IPS DF 6.9 (cell line): ENCODE results near the gene EPG5.
"Not testable (repeated sequence)": the region's sequence is repeated elsewhere in the genome, so short reads cannot be mapped to it uniquely, and the experiment has no call there.

Experiments
- DNase-seq: peaks from one replicate; pipeline ENCODE4 v3.0.0-alpha.2; 2013; ENCODE audit warnings: low read depth, low spot score
- H3K27ac ChIP-seq: one replicate; pipeline ENCODE4 v1.5.1; 2013; ENCODE audit warnings: low read length, control low read depth
- H3K27me3 ChIP-seq: 2 replicates; pipeline ENCODE4 v1.6.1; 2013; ENCODE audit warnings: mild to moderate bottlenecking, low read length; ENCODE audit not compliant: control insufficient read depth, insufficient read depth
- H3K36me3 ChIP-seq: 2 replicates; pipeline ENCODE4 v1.6.1; 2013; ENCODE audit warnings: low read length; ENCODE audit not compliant: control insufficient read depth, insufficient read depth
- H3K4me1 ChIP-seq: 2 replicates; pipeline ENCODE4 v1.6.1; 2013; ENCODE audit warnings: low read length; ENCODE audit not compliant: control insufficient read depth, insufficient read depth
- H3K4me3 ChIP-seq: 2 replicates; pipeline ENCODE4 v1.5.1; 2013; ENCODE audit warnings: mild to moderate bottlenecking, low read length
- H3K9me3 ChIP-seq: 2 replicates; pipeline ENCODE4 v1.6.1; 2013; ENCODE audit warnings: low read length, inconsistent platforms; ENCODE audit not compliant: control insufficient read depth, insufficient read depth
- WGBS: extraction: QIAGEN DNeasy Blood & Tissue Kit; methylation state at CpG from one replicate; pipeline ENCODE4 v1.1.7; 2013; ENCODE audit warnings: mixed read lengths, missing lambda C conversion rate; ENCODE audit not compliant: insufficient read length, insufficient coverage; 5-methylcytosine and 5-hydroxymethylcytosine counted together

The EPG5 gene

DNA sequence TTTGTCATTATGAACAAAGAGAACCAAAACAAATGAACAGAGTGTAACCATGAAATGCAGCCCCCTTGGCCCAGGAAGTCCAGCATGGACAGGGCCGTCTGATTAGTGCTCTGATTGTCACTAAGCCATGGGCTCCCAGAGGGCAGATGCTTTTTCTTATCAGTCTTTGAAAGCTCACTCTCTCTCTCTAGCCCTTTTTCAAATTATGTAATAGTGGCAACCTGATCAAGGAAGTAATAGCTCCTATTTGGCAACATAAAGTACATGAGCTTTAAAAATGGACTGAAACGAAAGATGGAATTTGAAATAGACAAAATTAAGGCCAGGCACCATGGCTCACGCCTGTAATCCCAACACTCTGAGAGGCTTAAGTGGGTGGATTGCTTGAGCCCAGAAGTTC, 32.4 kb upstream of the EPG5 start:
- no peaks in the 10 kb centered on the region for H3K4me1 ChIP-seq
- no CpG with 5 or more reads among the region's 3 CpGs for WGBS
- H3K9me3 ChIP-seq = no peaks in the 10 kb centered on the region
- no peak for DNase-seq
- no peaks in the 10 kb centered on the region for H3K36me3 ChIP-seq
- H3K27me3 ChIP-seq = no peaks in the 10 kb centered on the region
- no peak overlapping the region for H3K4me3 ChIP-seq
- H3K27ac ChIP-seq = no peak overlapping the region

DNA sequence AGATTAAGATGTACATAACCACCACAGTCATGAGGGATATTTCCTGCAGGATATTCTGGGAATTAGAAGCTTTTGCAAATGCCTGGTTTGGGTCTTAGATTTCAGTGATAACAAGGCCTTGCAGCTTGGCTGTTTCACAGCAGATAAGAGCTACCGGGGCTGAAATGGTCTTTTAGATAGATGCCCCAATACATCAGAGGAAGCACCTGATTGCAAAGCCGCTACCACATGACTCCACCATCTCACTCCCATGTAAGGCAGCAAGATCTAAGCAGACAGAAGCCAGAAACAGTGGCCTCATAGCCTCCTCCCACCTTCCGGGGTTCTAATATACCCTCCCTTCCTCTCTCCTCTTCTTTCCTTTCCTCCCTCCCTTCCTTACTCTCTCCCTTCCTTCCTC, 31.1 kb upstream of the EPG5 start:
- no peaks in the 10 kb centered on the region for H3K4me1 ChIP-seq
- no peaks in the 10 kb centered on the region for H3K27me3 ChIP-seq
- H3K36me3 ChIP-seq = no peaks in the 10 kb centered on the region
- H3K27ac ChIP-seq = no peak overlapping the region
- no peak overlapping the region for H3K4me3 ChIP-seq
- no peak for DNase-seq
- no CpG with 5 or more reads among the region's 3 CpGs for WGBS
- no peaks in the 10 kb centered on the region for H3K9me3 ChIP-seq

DNA sequence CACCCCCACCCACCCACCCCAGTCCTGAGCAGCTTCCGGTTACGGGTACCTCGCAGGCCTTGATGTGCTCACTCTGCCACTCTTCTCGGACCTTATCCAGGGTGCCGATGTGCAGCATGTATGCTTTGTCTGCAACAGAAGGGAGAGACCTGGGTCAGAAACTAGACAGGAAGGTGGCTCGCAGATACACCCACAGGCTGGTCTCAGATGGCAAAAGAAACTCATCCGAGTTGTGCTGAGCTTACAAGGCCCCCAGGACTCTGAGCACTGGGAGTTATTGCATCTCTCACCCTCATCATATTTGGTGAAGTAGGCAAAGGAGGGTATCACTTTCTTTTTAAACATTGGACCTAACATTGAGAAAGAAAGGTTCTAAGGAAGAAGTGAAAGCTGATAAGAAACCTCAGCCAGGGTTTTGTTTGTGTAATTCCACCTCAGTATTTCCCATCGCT, 30.6 kb upstream of the EPG5 start:
- no peaks in the 10 kb centered on the region for H3K4me1 ChIP-seq
- no peaks in the 10 kb centered on the region for H3K27me3 ChIP-seq
- H3K27ac ChIP-seq = no peak overlapping the region
- DNase-seq = no peak
- H3K36me3 ChIP-seq = no peaks in the 10 kb centered on the region
- no peak overlapping the region for H3K4me3 ChIP-seq
- H3K9me3 ChIP-seq = no peaks in the 10 kb centered on the region
- no CpG with 5 or more reads among the region's 8 CpGs for WGBS

DNA sequence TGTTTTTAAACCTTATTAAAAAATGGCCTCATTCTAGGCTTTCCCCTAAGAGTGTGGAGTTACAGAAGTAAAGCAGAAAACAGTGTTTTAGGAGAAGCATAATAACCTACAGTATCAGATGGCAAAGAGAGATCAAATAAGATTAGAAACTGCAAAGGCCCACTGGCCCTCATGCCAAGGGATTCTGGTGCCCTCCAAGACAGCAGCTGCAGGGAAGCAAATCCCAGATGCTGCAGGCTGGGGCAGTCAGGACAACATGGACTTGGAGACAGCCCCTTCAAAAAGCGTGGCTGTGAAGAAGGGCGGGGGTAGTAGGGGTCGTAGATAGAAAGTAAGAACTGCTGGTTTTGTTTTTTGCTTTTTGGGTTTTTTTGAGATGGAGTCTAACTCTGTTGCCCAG, 28.3 kb upstream of the EPG5 start:
- H3K36me3 ChIP-seq = no peaks in the 10 kb centered on the region
- DNase-seq = no peak
- H3K27ac ChIP-seq = no peak overlapping the region
- WGBS = no CpG with 5 or more reads among the region's 3 CpGs
- H3K4me3 ChIP-seq = no peak overlapping the region
- H3K27me3 ChIP-seq = no peaks in the 10 kb centered on the region
- H3K9me3 ChIP-seq = no peaks in the 10 kb centered on the region
- H3K4me1 ChIP-seq = no peaks in the 10 kb centered on the region

DNA sequence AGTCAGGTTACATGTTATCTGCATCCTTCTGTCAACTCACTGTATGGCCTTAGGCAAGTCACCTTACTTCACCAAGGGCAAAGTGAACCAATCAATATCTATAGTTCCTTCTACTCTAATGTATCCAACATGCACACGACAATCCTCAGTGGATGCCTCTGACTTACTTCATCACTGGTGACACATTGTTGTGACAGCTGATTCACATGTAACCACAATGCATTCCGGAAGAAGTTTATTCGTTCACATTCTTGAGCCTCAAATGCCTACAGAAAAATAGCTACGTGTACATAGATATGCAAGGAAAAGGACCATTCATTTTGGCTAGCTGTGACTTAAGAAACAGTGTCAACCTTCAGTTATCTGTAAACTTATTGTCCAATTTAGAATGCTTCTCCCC, 26.3 kb upstream of the EPG5 start:
- Histone ChIP-seq H3K27ac (no peak overlapping the region), H3K9me3 (no peaks in the 10 kb centered on the region), H3K4me1 (no peaks in the 10 kb centered on the region), H3K27me3 (no peaks in the 10 kb centered on the region), H3K36me3 (no peaks in the 10 kb centered on the region), H3K4me3 (no peak overlapping the region)
- no peak for DNase-seq
- WGBS = no CpG with 5 or more reads among the region's 4 CpGs

DNA sequence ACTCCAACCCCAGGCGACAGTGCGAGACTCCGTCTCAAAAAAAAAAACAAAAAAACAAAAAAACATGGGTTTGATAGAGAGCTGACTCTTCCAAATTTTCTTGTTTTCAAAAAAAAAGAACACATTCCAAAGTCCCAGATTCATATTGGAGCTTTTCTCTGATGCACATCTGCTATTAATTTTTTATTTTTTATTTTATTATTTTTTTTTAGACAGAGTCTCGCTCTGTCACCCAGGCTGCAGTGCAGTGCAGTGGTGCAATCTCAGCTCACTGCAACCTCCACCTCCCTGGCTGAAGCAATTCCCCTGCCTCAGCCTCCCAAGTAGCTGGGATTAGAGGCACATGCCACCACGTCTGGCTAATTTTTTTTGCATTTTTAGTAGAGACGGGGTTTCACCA, 25.4 kb upstream of the EPG5 start:
- not testable (repeated sequence) for H3K4me1 ChIP-seq, H3K36me3 ChIP-seq, DNase-seq, H3K27ac ChIP-seq, H3K27me3 ChIP-seq, H3K4me3 ChIP-seq, H3K9me3 ChIP-seq
- WGBS = no CpG with 5 or more reads among the region's 6 CpGs

DNA sequence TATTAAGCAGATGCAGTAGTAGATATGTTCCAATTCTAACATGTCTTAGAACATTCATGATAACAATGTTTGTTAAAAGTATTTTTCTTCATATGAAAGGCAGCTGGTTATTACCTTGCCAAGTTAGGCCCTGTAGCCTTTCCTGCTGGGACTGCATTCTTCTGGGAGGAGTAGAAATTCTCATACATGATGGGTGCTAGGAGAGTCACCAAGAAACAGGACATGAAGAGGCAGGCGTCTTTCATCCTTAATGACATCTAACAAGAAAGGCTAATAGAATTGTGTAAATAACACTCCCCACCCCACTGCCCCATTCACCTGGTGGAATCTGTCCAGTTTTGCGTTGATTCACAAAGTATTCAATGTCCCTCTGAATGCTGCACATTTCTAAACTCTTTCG, 24.7 kb upstream of the EPG5 start:
- Histone ChIP-seq H3K27me3 (no peaks in the 10 kb centered on the region), H3K4me3 (no peak overlapping the region), H3K9me3 (no peaks in the 10 kb centered on the region), H3K27ac (no peak overlapping the region), H3K4me1 (no peaks in the 10 kb centered on the region), H3K36me3 (no peaks in the 10 kb centered on the region)
- whole genome bisulfite sequencing = no CpG with 5 or more reads among the region's 3 CpGs
- no peak for DNase-seq

DNA sequence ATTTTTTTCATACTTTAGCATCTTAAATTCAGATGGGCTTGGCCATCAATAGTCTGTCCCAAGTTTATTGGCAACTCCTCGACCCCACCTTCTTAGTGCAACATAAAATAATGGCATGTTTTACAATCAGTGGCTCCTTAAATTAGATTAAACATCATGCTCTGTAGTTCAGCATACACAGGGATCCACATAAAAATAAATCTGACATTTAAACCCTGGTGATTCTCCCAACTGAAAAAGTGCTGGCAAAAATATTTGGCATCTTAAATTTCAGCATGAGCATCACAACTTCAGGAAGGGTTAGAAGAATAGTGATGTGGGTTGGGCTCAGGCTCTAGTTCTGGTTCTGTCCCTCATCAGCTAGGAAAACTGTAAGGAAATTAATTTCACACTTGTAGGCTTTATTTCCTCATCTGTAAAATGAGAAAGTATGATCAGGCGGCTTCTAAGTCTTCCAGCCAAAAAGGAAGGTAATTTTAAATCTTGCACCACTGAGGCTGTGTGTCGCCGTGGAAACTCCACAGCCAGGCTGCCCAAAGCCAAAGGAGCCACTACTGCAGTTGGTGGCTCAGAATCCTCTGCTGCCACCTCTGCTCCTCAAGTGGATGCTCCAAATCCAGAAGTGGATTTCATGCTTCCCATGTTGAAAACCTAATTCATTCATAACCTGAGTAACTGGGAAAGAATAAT, 17.6 kb upstream of the EPG5 start:
- no peak overlapping the region for H3K4me3 ChIP-seq
- no peaks in the 10 kb centered on the region for H3K9me3 ChIP-seq
- DNase-seq = no peak
- no peak overlapping the region for H3K27ac ChIP-seq
- no peaks in the 10 kb centered on the region for H3K36me3 ChIP-seq
- H3K27me3 ChIP-seq = no peaks in the 10 kb centered on the region
- no CpG with 5 or more reads among the region's 4 CpGs for WGBS
- H3K4me1 ChIP-seq = no peaks in the 10 kb centered on the region

DNA sequence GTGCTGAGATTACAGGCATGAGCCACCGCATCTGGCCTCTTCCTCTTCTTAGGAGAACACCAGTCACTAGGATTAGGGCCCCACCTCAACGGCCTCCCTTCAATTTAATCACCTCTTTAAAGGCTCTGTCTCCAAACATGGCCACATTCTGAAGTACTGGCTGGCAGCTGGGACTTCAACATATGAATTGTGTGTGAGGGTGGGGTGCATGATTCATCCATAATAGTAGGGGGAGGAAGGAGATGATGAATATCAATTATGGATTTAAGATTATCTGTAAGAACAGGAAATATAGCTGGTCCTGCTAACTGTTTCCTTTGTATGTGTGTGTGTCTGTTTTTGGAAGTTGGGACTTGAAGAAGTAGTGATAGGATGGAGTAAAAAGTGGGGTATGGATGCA, 14.7 kb upstream of the EPG5 start:
- Histone ChIP-seq H3K4me1 (peaks cover 4% of the 10 kb centered on the region; the same call in 1 of the 2 replicates), H3K9me3 (no peaks in the 10 kb centered on the region), H3K27ac (no peak overlapping the region), H3K27me3 (no peaks in the 10 kb centered on the region), H3K4me3 (no peak overlapping the region), H3K36me3 (no peaks in the 10 kb centered on the region)
- DNase-seq = no peak
- no CpG with 5 or more reads among the region's 2 CpGs for WGBS

DNA sequence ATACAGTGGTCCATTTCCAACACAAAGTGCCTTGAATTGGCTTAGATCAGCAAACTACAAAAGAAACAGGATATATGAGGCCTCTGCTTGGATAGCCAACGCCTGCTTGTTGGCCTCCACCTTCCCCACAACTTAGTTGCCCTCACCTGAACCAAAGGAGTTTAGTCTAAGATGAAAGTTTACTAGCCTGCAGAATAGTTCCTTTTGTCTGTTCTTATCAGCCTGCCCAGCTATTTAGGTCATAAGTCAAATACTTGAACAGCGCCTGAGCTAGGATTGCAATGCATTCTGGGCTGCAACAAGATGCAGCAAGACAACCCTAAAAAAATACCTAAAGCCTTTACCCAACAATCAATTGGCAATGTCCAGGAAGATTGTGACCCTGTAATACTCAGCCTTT, 13.1 kb upstream of the EPG5 start:
- Histone ChIP-seq H3K4me1 (peaks cover 4% of the 10 kb centered on the region; the same call in 1 of the 2 replicates), H3K9me3 (no peaks in the 10 kb centered on the region), H3K27me3 (no peaks in the 10 kb centered on the region), H3K36me3 (no peaks in the 10 kb centered on the region), H3K4me3 (no peak overlapping the region), H3K27ac (no peak overlapping the region)
- no peak for DNase-seq
- no CpG with 5 or more reads among the region's 2 CpGs for WGBS

DNA sequence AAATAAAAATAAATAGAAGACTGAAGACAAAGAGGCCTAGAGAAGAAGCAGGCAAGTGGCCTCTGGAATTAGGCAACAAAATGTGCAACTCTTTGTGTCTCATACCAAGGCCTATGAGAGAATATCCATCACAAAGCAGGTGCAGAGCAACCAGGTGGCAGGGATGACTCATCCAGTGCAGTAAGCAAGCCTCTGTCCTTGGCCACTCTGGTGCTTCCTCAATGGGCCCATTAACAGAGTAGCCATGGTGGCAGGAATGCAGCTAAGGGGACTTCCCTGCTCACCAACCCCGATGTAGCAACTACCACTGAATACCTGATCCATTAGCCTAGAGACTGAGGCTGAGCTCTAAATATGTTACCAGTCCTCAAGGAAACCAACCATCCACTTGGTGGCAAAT, 11.0 kb upstream of the EPG5 start:
- Histone ChIP-seq H3K9me3 (no peaks in the 10 kb centered on the region), H3K4me1 (peaks cover 4% of the 10 kb centered on the region; the same call in 1 of the 2 replicates), H3K27me3 (no peaks in the 10 kb centered on the region), H3K4me3 (no peak overlapping the region), H3K36me3 (no peaks in the 10 kb centered on the region), H3K27ac (no peak overlapping the region)
- no CpG with 5 or more reads among the region's 1 CpG for WGBS
- DNase-seq = no peak
